ENCODE measurements around the gene PLA2G4F. TPM values are rescaled to one million over a fixed set of nuclear protein-coding genes. Genes with fewer than 3 reads are reported as not detected.

The PLA2G4F gene, protein sequence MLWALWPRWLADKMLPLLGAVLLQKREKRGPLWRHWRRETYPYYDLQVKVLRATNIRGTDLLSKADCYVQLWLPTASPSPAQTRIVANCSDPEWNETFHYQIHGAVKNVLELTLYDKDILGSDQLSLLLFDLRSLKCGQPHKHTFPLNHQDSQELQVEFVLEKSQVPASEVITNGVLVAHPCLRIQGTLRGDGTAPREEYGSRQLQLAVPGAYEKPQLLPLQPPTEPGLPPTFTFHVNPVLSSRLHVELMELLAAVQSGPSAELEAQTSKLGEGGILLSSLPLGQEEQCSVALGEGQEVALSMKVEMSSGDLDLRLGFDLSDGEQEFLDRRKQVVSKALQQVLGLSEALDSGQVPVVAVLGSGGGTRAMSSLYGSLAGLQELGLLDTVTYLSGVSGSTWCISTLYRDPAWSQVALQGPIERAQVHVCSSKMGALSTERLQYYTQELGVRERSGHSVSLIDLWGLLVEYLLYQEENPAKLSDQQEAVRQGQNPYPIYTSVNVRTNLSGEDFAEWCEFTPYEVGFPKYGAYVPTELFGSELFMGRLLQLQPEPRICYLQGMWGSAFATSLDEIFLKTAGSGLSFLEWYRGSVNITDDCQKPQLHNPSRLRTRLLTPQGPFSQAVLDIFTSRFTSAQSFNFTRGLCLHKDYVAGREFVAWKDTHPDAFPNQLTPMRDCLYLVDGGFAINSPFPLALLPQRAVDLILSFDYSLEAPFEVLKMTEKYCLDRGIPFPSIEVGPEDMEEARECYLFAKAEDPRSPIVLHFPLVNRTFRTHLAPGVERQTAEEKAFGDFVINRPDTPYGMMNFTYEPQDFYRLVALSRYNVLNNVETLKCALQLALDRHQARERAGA
- total RNA-seq, result 34.9 TPM

DNA sequence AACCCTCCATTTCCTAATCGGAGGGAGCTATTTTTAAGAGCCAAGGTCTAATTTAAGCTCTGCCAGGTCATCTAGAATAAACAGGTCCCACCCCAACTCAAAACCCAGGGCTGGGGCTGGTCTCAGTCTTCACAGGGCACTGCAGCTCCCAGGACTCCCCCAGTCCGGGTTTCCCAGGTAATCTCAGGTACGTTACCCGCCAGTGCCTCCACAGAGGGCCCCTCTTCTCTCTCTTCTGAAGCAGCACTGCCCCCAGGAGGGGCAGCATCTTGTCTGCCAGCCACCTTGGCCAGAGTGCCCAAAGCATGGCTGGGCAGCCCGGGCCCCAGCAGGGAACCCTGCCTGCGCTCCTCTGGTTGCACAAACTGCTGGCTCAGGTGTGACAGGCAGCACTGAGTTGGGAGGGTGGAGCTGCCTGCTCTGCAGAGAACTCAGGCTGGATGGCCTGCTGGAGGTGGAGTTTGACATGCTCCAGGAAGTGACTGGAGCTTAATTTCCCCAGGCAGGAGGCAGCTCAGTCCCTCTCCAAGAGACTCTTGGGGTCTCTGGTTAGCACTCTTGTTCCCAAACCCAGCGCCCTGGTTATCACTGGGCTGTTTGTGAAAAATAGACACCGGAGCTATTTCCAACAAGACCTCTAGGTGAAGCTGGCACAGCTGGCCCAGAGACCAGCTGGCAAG, at the start of gene PLA2G4F:
Gene PLA2G4F (minus strand): TSS at position 394 of the 680 bp plus-strand sequence. CDS start 87 bp downstream, at position 307.
- peak; percentile 68 for ATAC-seq

DNA sequence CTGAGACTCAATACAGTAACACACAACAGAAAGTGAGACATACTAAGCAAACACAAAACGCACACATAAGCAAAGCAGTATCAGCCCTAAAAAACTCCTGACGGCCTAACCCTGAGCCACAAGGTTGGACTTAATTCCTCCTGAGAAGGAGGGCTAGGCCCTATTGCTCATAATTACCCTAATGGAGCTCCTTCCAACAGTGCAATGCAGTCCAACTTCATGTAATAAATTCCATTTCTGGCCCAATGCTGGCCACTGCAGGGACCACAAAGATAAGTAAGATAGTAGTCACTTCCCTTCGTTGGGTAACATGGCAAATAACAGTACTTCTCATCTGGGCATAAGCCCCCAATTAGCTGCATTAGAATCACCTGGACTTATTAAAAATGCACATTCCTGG, 47.5 kb upstream of the PLA2G4F start:
- ATAC-seq, result no peak

DNA sequence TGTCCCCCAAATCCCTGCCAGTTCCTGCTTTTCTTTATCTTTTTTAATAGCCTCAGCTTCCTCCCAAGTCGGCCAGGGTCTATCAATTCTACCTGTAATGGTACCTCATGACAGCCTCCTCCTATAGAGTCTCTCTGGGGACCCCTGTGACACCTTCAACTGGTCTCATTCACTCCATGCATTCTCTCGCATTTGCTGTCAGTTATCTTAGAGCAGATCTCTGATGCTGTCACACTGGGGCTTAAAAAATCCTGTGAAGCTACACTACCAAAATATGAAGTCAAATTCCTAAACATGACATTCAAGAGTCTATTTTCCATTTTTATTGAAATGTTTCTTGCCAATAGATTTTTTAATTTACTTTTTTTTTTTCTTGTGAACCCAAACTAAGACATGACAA, 46.2 kb upstream of the PLA2G4F start:
- ATAC-seq, result no peak

DNA sequence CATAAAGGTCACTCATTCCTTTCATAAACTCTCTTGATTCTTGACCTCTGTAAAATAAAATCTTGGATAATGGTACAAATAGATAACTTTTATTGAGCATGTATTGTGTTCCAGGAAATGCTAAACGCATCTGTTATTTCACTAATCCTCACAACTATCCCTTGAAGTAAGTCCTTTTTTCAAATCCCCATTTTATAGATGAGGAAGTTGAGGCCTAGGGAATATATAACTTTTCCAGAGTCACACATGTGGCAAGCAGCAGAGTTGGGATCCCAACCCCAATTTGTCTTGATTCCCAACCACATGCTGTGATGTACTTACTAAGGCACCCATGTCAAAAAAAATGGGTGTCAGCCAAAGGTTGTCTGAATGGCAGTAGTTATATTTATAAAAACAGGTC, 45.4 kb upstream of the PLA2G4F start:
- no peak for ATAC-seq

DNA sequence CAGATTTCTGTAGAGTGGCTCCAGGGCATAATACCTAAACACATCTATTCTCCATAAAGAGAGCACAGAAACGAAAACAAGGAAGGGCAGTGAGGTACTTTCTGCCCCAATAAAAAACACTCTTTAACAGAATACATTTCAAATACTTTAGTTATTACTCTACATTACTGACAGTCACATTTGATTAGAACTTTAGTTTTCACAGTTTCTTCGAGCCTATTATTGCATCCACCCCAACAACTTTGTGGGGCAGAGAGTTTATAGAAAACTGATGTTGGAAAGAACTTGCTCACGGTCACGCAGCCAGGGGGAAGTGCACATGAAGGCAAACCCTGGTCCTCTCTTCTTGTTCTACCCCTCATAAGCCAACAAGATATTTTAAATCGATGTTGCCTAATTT, 42.7 kb upstream of the PLA2G4F start:
- no peak for ATAC-seq

DNA sequence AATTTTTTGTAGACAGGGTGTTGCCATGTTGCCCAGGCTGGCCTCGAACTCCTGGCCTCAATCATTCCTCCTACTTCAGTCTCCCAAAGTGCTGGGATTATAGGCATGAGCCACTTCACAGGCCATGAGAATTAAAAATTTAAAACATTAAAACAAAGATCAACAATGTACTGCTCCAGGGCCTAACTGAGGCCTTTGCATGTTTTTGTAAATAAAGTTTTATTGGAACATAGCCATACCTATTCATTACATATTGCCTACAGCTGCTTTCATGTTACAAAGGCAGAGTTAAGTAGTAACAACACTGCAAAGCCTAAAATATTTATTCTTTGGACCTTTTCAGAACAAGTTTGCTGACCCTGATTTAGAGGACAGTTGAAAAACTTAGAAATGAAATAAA, 42.1 kb upstream of the PLA2G4F start:
- ATAC-seq, result no peak

DNA sequence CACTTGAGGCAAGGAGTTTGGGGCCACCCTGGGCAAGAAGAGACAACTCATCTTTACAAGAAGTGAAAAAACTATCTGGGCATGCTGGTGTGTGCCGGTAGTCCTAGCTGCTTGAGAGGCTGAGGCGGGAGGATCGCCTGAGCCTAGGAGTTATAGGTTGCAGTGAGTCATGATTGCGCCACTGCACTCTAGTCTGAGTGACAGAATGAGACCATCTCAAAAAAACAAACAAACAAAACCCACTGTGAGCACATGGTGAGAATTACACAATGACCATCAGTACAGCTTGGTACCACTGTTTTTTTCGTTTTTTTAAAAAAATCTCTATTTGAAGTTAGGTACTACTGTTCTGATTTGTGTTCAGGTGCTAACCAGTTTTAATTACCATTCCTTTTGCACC, 38.1 kb upstream of the PLA2G4F start:
- ATAC-seq, result no peak

DNA sequence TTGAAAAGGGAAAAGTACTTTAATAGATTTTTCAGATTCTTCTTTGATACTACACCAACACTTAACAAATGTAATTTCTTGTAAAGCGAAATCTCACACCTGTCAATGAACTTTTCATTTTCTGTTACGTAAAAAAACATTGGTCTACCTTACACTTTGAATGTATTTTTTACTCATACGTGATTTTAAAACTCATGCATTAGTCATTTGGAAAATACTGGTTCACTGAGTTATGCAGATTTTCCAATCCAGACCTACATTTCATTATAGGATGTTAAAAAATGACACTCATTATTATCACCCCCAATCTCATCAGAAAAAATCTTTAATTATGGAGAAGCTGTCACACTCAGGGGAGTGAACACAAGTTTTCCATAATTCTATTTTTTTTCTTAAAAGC, 36.9 kb upstream of the PLA2G4F start:
- no peak for ATAC-seq

DNA sequence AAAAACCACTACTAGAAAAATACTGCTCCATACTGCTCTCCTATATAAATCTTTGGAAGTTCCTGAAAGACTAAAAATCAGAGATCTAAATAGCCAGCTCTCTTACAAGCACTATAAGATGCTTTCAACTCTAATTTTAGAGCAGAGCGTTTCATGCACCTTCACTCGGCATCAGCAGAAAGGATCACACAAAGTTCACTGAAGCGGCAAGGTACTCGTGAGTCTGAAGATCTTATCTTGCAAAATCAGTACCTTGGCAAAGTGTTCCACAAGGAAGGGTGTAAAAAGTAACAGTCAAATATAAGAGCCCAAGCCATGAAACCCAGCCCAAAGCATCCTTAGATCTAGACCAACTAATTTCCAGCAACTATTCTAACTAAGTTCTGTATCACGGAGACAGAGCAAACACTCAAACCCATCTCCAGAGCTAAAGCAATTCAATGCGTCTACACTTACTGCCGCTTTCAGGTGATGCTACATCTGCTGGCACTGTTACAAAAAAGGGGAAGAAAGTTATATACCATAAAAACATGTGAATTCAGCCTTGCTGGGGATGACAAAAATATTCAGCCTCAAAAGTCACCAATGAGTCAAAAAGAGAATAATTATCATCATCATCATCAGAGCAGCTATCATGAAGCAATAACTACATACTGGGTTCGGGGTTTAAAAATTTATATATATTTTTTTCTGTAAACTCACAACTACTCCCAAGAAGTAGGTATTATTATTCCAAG, 35.3 kb upstream of the PLA2G4F start:
- no peak for ATAC-seq

DNA sequence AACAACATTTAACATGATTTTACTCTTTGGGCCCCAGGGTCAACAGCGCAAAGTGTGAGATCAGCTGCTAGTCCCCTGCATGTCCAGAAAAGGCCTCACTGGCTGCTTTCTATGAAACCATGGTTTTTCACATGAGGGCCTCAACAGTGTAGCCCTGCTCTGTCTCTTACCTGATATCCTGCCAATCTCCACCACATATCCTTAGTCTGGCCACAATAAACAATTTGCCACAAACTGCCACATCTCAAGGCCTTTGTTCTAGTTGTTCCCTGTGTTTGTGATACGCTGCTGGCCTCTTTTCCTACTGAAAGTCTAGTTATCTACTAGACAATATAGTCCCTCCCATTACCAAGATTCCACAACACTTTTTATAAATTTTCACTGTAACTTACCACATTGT, 33.9 kb upstream of the PLA2G4F start:
- ATAC-seq, result no peak

DNA sequence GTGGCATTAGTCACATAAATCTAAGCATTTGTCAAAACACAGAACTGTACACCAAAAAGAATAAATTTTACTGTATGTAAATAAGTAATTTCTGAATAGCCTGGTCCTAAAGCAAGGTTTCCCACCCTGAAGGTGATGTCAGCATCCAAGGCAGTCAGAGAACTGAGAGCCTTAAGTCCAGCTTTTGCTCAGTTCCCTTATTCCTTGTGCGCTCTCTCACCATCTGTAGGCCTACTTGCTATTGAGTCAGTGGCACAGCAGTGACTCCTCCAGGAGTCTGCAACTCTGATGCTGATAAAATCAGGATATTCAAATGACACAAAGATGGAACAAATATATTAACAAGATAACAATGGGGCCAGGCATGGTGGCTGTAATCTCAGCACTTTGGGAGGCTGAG, 29.4 kb upstream of the PLA2G4F start:
- ATAC-seq, result no peak

DNA sequence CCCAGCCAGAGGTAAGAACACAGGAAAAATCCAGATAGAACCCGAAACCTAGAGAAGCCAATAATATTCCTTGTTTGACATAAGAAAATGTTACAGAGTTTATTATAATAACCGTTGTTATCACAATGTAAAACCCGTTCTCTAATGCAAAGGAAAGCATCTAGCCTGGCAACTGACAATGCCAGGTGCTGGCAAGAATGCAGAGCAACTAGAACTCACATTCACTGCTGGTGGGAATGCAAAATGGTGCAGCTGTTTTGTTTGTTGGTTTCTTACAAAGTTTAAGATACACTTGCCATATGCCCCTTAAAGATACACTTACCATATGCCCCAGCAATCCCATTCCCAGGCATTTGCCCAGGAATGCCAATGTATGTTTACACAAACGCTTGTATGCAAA, 28.3 kb upstream of the PLA2G4F start:
- ATAC-seq, result no peak

DNA sequence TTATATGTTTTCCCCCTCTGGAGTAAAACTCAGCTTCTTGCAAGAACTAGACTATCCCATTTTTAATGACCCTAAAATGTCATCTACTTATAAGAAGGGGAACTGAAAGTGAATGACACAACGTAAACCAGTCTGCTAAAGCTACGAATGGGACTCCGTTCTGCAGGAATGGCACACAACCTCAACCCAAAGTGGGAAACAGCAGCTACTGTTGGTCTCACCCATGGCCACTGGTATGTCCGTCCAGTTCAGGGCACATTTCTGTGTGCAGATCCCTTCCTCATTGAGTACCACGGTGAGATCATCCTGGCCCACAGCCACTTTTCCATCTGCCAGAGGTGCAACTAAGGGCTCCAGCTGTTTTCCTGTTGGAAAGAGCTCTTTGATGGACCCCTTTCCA, 27.9 kb upstream of the PLA2G4F start:
- ATAC-seq, result no peak

DNA sequence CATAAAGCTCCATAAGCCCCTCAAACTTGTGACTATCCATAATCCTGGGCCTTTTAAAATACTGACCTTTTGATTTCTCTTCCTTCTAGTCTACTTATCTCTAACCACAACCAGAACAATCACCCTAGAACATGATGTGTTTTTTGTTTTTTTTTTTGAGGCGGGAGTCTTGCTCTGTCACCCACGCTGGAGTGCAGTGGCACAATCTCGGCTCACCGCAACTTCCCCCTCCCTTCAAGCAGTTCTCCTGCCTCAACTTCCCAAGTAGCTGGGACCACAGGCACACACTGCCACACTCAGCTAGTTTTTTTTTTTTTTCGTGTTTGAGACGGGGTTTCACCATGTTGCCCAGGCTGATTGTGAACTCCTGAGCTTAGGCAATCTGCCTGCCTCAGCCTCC, 26.5 kb upstream of the PLA2G4F start:
- no peak for ATAC-seq

DNA sequence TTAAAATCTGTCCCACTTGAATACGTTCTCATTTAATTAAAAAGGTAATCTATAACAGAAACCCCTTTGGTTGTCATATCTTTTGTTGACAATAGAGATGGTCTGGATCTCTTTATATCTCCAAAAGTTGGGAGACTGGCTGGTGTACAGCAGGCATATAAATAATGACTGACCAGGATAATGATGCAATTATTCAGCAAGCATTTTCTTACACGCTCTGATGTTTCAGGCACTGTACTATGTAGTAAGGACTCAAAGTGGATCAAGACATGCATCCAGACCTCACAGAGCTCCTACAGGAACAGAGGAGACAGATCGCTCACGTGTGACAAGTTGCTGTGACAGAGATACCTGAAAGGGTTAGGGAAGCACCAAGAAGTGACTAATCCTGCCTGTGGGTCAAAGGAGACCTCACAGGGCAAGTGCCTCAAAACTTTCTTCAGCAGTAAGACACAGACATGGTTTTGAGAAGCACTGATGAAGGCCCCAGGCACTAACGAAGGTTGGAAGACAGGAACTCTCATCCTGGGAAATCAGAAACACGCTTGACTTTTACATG, 26.0 kb upstream of the PLA2G4F start:
- ATAC-seq, result no peak

DNA sequence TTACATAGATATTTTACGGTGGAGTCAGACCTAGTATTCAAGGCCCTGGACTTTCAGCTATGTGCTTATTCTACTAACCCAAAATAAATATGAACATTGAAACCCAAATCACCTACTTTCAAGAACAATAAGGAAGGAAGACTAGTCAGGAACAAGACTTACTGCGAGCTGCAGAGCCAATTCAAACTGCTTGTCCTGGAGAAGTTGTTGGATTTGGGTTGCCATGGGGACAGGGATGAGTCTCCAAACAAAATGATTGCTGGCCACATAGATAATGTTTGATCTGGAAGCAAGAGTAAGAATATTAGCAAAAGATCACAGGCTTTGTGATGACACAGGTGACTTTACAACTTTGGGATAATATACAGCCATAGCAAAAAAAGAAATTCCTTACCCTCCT, 21.6 kb upstream of the PLA2G4F start:
- no peak for ATAC-seq

DNA sequence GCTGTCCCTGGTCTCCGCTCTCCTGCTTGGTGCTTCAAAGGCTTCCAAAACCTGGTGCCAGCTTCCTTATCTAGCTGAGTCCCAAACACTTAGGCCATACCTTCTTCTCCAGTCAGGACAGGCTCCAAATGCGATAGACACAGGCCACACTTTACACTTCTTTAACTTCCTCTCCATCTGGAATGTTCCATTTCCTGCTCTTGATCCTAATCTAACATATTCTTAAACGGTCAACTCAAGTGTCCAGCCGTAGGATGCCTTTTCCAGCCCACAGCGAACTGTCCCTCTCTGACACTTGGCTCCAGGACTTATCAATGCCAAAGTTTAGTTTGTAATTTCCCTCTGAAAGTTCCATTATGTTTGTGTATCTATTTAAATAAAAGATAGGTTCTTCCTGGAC, 19.2 kb upstream of the PLA2G4F start:
- ATAC-seq, result no peak

DNA sequence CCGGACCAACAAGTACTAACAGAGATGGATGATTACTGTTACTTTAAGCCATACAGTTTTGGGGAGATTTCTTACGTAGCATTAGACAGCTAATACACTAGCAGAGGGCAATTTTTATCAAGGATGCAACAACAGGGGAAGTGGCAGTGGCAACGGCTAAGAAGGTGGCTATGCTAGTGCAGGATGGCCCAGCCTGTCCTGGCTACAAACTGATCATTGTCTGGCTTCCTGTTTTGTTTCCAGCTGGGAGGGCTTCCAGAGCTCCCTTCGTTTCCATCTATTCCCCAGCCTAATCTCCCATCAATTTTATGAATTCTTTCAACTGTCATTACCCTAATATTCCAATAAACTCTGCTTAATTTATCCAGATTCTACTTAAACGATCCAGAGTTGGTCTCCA, 16.0 kb upstream of the PLA2G4F start:
- ATAC-seq, result no peak

DNA sequence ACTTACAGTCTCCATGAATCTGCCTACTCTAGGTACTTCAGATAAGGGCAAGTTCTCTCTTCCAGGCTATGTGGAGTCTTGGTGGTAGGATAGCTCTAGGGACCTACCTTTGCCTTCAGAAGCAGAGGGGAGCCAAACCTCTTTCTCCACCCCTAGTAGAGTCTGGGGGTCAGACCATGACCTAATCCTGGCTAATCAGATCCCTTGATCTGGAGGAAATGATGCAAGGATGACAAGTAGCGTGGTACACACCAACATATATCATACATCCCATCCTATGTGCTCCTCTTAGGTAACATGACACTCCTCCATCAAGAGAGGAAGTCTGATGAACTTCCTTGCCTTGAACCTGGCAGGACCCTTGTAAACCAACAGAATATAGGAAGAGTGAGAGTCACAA, 15.4 kb upstream of the PLA2G4F start:
- no peak for ATAC-seq

DNA sequence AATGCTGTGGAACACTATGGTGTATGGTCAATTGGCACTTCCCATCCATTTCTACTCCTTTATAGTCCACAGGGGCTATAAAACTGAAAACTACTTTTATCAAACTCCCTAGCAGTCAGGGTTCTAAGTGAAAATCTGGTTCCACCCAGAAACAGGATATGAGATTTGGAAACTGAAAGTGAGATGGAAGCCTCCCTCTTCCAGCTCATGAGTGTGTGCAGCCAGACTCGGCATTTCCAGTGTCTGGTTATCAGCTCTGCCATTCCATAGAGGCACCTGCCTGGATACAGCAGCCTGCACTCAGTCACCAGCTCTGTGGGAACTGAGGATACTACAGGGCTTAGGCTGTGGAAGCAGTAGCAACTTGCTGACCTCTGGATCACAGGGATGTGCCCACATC, 14.7 kb upstream of the PLA2G4F start:
- ATAC-seq, result no peak

DNA sequence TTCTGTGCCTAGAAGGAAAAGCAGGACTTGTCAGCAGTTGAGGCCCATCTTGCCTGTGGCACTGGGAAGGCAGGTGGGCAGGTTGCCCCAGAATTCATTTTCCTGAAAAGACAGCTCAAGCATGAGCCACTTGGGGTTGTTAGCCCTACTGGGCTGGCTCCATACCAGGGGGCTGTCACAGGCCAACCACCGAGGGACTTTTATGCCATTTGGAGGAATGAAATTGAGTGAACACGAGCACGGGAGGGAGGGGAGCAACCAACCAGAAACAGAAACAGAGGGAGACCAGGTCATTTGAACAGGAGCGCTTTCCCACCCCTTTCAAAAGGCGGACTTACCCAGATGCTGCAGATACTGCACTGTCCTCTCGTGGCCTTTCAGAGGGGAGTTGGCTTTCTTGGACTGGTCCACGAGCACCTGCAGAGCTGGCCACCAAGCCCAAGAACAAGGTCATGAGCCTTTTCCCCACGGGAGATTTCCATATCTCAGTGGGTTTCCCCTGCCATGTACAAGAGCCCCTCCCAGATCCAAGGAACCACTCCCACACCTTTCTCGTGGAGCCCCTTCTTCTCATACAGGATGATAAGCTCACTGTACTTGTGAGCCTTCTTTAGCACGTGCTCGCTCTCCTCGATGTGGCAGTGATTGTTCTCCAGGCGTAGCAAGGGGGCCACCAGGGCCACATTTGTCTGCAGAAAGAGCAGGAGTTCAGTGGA, 9.9 kb upstream of the PLA2G4F start:
- no peak for ATAC-seq

DNA sequence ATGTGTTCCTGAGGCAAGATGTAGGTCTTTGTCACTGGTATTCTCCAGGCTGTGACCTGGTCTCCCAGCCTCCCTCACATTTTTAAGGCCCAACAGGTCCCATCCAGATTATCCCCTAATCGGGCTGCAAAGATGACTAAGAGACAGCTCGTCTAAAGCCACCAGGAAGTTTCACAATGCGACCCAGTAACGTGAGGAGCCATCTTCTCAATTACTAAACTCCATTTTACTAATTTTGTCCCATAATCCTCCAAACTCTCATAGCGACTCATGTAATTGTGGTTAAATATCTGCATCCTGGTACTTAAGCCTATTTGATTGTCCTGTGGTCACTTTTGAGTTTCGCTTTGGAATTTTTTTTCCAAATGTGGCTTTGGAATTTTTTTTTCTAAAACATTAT, 8.7 kb upstream of the PLA2G4F start:
- ATAC-seq, result no peak
